ENCODE data around the gene EEPD1.
"Not testable (repeated sequence)": the region's sequence is repeated elsewhere in the genome, so short reads cannot be mapped to it uniquely, and the experiment has no call there.

The EEPD1 gene

DNA sequence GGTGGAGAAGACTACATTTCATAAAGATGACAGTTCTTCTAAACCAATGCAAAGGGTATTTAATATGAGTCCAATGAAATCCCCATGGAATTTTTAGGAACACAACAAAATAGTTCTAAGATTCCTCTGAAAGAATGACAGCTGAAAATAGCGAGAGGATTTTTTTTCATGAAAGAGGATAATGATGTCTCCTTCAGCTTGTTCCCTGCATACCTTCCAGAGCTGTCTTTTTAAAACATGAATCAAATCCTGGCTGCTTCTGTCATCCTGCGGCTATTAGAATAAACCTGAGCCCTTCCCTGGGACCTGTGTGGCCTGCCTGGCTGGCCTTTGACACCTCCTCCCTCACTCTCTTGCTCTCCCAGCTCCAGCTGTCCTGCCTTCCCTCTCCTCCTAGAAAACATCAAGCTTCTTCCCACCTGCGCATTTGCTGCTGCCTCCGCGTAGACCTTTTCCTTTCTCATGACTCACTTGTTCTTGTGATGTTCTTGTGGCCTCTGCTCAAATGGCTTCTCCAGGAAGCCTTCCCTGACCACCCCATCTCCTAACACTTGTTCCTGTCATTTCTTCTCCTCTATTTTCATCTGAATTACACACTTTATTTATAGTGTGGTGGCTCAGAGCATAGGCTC lies 57.4 kb downstream of the EEPD1 start:
- no peak for DNase-seq (ENCODE audit: extremely low read depth in 1 of 2, low read depth in 1 of 2)

DNA sequence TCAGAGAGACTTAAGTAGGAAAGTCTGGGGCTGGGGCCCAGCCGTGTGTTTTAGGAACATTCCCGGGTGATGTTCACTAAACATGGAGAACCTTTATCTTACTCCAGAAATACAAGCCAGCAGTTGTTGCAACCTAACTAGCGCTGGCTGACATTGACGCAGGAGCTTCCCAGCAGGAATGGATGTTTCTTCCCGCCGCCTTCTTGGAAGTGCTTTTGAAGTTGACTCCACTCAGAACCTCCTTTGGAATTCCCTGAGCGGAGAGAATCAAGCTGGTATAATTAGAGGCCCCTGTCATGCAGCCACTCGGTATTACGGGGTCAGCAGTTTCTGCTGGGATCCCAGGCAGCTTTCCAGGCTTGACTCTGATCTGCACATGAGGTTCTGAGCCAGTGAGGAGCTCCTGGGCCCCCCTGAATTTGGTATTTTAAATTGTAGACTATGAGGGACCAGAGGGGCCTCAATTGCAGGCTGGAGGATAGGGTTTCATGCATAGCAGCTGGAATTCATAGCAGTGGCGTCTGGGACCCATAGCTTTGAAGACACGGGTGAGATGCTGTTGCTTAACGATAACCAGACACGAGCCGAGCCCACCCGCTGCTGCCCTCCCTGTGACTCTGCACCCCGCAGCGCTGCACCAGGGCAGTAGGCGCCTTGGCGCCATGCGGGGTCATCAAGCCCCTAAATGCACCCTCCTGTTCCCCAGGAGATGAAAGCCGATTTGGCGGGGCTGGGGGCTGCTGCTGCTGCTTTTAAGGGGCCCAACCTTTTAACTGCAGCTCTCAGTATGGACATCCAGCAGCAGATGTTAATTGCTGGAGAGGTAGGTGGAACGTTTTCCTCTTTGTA lies 61.8 kb downstream of the EEPD1 start:
- DNase-seq (ENCODE audit: extremely low read depth in 1 of 2, low read depth in 1 of 2), result no peak

DNA sequence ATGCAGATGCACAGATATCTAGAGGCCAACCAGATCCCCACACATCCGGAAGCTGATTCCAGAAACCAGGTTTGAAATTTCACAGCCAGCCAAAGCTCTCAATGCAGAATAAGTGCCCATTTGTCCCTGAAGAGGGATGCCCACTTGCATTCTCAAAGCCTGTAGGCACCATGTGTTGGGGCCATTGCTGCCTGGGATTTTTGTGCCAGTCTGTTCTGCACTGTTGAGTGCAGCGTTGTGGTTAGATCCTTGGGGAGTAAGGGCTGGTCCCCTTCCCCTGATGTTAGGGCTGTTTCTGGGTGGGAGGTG lies 62.4 kb downstream of the EEPD1 start:
- no peak for DNase-seq (ENCODE audit: extremely low read depth in 1 of 2, low read depth in 1 of 2)

DNA sequence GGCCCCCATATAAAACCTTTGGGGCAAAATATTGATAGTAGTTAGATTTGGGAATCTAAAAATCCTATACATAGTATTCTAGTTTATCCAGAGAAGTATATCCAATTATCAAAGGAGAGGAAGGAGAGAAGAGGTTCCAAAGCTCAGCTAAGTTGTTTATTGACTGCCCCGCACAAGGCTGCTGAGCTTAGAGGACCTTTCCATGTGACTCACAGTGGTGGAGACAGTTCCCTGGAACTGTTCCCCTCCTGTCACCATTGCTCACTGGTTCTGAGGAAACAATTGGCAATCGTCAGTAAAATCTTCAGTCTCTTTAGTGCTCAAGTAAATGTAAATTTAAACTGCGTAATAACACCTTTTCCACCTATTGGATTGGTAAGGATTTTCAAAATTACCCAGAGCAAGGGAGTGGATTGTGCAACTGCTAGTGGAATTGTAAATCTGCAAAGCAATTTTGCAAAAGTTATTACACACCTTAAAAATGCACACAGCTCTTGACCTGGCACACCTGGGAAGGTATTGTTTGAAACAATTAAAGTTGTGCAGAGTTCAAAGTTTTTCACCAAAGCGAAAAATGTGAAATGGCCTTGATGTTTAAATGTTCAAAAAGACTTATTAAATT lies 63.1 kb downstream of the EEPD1 start:
- DNase-seq (ENCODE audit: extremely low read depth in 1 of 2, low read depth in 1 of 2), result no peak

DNA sequence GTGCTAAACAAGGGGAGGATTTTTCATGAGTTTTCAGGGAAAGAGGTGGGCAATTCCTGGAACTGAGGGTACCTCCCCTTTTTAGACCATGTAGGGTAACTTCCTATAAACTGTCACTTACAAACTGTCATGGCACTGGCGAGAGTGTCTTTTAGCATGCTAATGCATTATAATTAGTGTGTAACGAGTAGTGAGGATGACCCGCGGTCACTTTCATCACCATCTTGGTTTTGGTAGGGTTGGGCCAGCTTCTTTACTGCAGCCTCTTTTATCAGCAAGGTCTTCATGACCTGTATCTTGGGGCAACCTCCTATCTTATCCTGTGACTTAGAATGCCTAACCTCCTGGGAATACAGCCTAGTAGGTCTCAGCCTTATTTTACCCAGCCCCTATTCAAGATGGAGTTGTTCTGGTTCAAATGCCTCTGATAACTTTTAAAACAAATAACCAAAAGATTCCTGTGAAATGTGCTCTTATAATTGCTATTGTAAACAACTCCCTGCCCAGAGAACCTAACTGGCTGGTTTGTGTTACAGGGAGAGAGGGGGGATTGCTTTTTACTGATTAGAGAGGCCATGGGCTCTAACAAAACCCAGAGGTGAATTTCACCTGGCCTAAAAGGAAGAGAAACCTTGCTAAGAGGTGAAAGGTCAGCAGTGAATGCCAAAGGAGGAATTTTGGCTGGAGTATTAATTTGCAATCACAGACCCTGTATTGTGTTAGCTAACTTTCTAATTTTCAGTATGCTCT lies 64.3 kb downstream of the EEPD1 start:
- no peak for DNase-seq (ENCODE audit: extremely low read depth in 1 of 2, low read depth in 1 of 2)

DNA sequence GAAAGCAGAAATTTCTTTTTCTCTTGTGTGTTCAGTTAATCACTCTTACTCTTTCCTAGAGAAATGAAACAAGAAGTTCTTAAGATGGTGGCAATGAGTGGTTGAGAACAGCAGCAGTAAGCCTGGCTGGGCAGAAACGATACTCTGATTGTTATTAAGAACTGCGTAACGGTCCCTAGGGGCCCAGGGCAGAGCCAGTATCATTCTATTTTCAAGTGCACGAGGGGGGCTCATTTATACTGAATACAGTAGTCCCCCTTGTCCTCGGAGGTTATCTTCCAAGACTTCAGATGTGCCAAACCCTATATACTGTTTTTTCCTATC lies 64.9 kb downstream of the EEPD1 start:
- no peak for DNase-seq (ENCODE audit: extremely low read depth in 1 of 2, low read depth in 1 of 2)

DNA sequence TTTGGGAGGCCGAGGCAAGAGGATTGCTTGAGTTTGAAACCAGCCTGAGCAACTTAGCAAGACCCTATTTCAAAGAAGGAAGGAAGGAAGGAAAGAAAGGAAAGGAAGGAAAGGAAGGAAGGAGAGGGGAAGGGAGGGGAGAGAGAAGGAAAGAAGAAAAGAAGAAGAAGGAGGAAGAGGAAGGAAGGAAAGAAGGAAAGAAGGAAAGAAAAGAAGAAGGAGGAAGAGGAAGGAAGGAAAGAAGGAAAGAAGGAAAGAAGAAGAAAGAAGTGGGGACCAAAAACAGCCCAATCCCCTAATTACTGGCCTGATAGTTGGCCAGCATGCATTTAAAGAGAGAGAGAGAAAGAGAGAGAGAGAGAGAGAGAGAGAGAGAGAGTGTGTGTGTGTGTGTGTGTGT lies 66.4 kb downstream of the EEPD1 start:
- DNase-seq (ENCODE audit: extremely low read depth in 1 of 2, low read depth in 1 of 2), result no peak

DNA sequence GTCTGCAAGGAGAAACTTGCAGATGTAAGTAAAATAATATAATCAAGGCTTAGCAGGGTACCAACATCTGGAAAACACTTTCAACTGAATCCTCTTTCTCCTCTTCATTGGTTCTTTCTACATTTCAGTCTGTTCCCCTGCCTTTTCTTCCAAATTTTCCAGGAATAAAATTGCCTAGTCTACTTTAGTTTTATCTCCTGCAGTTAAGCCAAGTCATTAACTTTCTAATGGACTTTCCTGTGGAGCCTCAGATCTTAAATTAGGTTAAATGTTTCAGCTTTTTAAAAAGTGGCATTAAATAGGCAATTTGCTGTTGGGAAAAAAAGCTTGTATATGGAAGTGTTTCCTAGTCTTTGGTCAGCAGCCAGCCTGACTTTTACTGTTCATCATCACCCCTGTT lies 70.8 kb downstream of the EEPD1 start:
- no peak for DNase-seq (ENCODE audit: extremely low read depth in 1 of 2, low read depth in 1 of 2)

DNA sequence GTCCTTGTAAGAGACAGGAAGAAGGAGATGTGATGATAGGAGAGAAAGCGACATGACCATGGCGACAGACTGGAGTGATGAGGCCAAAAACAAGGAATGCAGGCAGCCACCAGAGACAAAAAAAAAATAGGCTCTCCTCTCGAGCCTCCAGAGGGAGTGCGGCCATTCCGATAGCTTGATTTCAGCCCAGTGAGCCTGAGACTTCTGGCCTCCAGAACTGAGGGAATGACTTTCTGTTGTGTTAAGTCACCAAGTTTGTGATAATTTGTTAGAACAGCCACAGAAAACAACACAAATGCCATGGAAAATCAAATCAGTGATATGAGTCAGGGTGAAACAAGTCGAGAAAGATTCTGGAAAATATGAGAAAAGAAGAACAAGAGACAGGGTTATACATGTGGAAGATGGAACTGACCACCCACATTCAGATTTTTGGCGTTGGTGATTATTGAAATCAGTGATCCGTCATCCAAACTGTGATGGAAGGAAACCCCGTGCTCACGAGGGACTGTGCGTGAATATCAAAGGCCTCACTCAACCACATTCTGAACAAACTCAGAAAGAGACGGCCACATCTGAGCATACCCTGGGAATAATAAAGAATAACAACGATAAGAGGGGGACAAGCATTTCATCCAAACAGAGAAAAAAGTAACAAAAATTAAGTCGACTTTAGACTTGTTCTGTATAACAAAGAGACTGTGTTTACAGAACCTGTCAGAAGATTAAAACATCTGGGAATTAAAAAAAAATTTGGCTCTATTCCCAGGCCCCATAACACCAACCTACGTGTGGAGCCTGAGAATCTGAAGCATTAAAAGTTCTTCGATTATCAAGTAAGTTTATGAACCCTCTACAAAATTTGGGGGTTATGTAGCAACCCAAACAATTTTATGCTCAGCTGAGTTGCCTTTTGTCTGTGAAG lies 72.1 kb downstream of the EEPD1 start:
- DNase-seq (ENCODE audit: extremely low read depth in 1 of 2, low read depth in 1 of 2), result no peak

DNA sequence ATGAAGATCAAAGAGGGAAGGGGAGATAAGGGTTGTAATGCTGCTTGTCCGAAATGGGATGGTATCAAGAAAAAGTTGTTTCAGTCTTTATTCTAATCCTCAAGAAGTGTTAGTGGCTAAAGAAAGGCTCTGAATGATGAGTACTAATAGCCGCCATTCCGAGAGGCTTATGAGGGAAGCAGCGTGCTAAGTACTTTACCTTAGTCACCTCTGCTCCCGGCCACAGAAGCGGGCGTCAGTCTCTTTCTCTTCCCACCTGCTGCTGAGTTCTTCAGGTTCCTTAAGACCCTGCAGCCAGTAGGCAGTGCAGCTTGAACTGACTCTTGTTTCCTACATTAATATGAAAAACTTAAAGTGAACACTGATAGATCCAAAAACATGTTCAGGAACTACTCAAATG lies 73.1 kb downstream of the EEPD1 start:
- DNase-seq (ENCODE audit: extremely low read depth in 1 of 2, low read depth in 1 of 2), result no peak

DNA sequence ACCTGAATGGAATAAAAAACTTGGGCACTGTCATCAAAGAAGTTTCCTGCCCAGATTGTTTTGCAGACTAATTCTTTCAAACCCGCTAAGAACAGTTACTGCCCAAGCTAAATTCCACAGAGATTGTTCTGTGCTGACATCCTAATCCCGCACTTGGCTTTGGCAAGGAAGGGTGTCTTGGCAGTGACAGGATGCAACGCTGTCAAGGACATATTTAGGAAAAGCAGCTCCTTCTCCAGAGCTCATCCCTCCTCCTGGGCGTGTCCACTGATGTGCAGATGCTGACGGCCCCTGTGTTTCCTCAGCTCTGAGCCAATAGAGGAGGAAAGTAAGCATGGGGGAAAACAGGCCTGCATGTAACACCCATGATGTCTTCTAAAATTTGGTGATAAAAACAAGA lies 74.2 kb downstream of the EEPD1 start:
- no peak for DNase-seq (ENCODE audit: extremely low read depth in 1 of 2, low read depth in 1 of 2)

DNA sequence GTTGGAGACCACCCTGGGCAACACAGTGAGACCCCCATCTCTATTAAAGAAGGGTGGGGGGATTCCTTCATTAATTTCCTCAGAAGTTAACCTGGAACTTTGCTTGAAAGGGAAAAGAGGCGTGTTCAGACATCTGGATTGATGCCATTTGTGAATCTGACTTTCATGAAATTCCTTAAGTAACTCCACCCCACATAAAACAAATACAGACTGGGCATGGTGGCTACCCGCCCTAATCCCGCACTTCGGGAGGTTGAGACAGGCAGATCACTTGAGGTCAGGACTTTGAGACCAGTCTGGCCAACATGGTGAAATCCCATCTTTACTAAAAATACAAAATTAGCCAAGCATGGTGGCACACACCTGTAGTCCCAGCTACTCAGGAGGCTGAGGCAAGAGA lies 75.0 kb downstream of the EEPD1 start:
- DNase-seq (ENCODE audit: extremely low read depth in 1 of 2, low read depth in 1 of 2), result no peak

DNA sequence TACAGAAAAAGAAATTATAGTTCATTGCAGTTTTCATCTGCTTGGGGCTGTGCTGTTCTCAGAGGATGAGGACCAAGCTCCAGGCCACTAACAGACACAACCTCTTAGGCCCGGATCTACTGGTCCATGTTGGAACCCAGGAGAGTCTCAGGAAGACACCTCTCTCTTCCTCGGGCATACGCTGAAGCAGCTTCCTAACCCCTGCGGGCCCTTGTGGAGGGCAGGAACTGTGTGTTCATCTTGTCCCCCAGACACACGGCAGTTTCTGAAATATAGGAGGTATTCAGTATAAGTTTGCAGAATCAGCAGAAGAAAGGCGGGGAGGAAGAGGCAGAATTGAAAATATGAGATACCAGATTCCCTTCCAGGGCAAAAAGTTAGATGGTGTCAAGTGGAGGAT lies 78.4 kb downstream of the EEPD1 start:
- no peak for DNase-seq (ENCODE audit: extremely low read depth in 1 of 2, low read depth in 1 of 2)

DNA sequence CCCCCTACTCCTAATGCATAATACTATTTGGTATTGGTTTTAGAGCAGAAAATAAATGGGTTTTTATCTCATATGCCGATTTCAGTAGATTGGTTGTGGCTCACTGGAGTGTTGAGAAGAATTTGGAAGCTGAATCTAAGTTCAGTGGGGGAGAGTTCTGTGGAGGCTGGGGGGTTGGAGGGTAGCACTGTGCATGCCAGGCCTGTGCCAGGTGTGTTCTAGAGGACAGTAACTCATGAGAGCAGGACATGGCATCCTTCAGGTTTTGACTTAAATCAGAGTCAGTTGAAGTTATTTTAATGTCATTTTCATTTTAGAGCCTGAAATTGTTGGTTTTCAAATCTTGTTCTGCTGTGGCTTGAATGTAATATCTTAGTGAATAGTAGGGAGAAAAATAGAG lies 79.5 kb downstream of the EEPD1 start:
- no peak for DNase-seq (ENCODE audit: extremely low read depth in 1 of 2, low read depth in 1 of 2)

DNA sequence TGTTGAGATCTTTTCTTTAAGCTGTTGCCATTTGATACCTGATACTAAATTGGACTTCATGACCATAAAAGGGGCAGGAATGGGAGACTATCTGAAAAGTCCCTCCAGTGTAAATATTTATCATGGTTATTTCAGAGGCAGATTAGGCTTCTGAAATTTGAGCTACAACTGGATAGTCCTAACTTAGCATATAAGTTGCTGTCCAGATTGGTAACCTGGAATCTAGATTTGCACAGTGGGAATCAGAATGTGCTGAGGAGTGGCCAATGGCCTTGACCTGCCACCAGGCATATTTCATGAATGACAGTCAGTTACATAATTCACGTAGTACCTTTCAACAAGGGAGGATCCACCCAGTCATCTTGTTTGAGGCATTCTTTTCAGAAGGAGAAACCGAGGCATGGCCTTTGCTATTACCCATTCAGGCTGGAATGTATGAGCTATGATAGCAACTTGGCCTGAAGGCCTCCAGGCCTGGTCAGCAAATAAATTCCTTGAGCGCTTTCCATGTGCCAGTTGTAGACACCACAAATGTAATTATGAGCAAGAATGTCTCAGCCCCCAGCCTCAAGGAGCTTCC lies 80.0 kb downstream of the EEPD1 start:
- no peak for DNase-seq (ENCODE audit: extremely low read depth in 1 of 2, low read depth in 1 of 2)

DNA sequence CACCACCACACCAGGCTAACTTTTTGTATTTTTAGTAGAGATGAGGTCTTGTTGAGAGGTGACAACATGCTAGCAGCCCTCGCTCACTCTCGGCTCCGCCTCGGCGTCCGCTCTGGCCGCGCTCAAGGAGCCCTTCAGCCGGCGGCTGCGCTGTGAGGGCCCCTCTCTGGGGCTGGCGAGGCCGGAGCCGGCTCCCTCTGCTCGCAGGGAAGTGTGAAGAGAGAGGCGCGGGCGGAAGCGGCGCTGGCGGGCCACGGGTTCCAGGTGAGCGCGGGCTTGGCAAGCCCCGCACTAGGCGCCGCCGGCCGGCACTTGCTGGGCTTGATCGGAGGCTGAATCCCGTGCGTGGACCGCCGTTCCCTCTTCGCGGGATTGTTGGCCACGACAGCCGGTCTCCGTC lies 83.0 kb downstream of the EEPD1 start:
- DNase-seq (ENCODE audit: extremely low read depth in 1 of 2, low read depth in 1 of 2), result no peak

DNA sequence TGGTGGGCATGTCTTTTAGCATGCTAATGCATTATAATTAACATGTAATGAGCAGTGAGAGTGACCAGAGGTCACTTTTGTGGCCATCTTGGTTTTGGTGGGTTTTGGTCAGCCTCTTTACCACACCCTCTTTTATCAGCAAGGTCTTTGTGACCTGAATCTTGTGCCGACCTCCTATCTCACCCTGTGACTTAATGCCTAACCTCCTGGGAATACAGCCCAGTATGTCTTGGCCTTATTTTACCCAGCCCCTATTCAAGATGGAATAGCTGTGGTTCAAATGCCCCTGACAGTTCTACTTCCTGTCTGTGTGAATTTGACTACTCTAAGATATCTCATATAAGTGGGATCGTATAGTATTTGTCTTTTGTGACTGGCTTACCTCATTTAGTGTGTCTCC lies 85.1 kb downstream of the EEPD1 start:
- DNase-seq (ENCODE audit: extremely low read depth in 1 of 2, low read depth in 1 of 2), result no peak

DNA sequence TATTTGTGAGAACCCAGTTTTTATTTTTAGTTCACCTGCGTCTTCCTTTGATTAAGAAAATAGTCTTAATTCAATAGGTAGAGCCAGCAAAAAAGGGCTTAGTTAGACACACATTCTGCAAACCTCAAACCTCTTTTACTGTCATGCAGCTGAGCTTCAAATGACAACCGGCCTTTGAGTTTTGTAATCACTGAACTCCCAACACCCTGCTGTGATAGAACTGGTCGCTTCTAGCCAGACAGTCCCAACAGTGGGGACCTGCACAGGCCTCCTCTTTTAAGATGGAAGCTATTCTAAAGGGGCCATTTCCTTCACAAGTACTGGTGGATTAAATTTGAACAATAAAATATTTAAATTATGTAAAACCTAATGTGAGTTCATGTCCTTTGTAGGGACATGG lies 90.3 kb downstream of the EEPD1 start:
- not testable (repeated sequence) for DNase-seq (ENCODE audit: extremely low read depth in 1 of 2, low read depth in 1 of 2)

DNA sequence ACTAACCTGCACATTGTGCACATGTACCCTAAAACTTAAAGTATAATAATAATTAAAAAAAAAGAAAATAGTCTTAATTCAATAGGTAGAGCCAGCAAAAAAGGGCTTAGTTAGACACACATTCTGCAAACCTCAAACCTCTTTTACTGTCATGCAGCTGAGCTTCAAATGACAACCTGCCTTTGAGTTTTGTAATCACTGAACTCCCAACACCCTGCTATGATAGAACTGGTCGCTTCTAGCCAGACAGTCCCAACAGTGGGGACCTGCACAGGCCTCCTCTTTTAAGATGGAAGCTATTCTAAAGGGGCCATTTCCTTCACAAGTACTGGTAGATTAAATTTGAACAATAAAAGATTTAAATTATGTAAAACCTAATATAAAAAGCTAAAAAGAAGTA lies 90.9 kb downstream of the EEPD1 start:
- DNase-seq (ENCODE audit: extremely low read depth in 1 of 2, low read depth in 1 of 2), result not testable (repeated sequence)

DNA sequence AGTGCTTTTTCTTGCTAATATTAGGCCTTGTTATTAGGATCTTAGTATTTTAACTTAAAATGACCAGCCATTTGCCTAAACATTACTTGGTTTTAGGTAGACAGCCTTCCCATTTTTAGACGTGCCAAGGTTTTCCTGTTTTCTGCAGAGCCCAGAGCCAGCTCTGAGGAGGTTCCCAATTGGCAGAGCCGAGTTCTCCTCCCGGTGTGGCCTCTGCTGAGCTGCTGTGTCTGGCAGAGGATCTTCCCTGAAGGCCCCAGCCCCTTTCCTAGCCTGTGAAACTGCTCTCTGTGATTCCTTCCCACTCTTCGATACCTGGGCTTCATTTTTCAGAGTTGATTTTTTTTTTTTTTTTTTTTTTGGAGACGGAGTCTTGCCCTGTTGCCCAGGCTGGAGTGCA lies 91.4 kb downstream of the EEPD1 start:
- DNase-seq (ENCODE audit: extremely low read depth in 1 of 2, low read depth in 1 of 2), result no peak

Measured in activated CD8-positive, alpha-beta memory T cell treated with anti-CD3 and anti-CD28 coated beads for 1 hour (primary cell).